Ovary (tissue), 9 donors: Measurements from ENCODE around the gene DLEC1. TPM values are rescaled to one million over a fixed set of nuclear protein-coding genes. Genes with fewer than 3 reads are reported as not detected.

ENCODE experiments used
- DNase-seq, 5 donors: peaks; one replicate each; pipeline ENCODE4 v3.0.0-alpha.2; 2019 to 2020
- H3K27ac ChIP-seq, 2 donors: fragments of 200-600 bp; one replicate each; pipeline versions ENCODE4 v1.5.1 to v1.8.0; 2019 to 2022
- H3K27me3 ChIP-seq: fragments of 200-600 bp; one replicate; pipeline ENCODE4 v1.8.0; 2022
- H3K36me3 ChIP-seq: fragments of 200-600 bp; sonication (generic); one replicate; pipeline ENCODE4 v1.5.1; 2019
- H3K4me1 ChIP-seq: one replicate; pipeline ENCODE4 v1.8.1; 2013; ENCODE audit warnings: mild to moderate bottlenecking, moderate library complexity; ENCODE audit not compliant: insufficient read depth
- H3K4me3 ChIP-seq: fragments of 200-600 bp; sonication (generic); one replicate; pipeline ENCODE4 v1.5.1; 2017
- H3K9me3 ChIP-seq, 2 donors: fragments of 200-600 bp in 1 of 2; sonication (generic) in 1 of 2; one replicate each; pipeline versions ENCODE4 v1.5.1 to v1.8.1; 2013 to 2019; ENCODE audit warnings: mild to moderate bottlenecking in 1 of 2, moderate library complexity in 1 of 2
- CTCF ChIP-seq, 3 donors: fragments of 450-650 bp in 2 of 3; fragments of 200-600 bp in 1 of 3; IDR thresholded peaks; one replicate each; pipeline versions ENCODE4 v1.5.1 to v1.8.0; 2016 to 2022; ENCODE audit warnings: antibody characterized with exemption in 3 of 3, mild to moderate bottlenecking in 1 of 3
- EP300 ChIP-seq: sonication (generic); formaldehyde crosslinking; IDR thresholded peaks from one replicate; pipeline ENCODE4 v1.6.1; 2017; ENCODE audit warnings: antibody characterized with exemption
- POLR2A ChIP-seq: fragments of 450-650 bp; IDR thresholded peaks from one replicate; pipeline ENCODE4 v1.6.1; 2017; ENCODE audit warnings: antibody characterized with exemption, mild to moderate bottlenecking, moderate library complexity
- WGBS, 3 donors: extraction: QIAGEN DNeasy Blood & Tissue Kit in 1 of 3; methylation state at CpG; one replicate each; pipeline versions ENCODE4 v1.1.5 to v1.1.7; 2013 to 2017; 5-methylcytosine and 5-hydroxymethylcytosine counted together
- intact Hi-C, 4 donors: fragments of 100-400 bp; cut with DNase I; formaldehyde crosslinking; loops; one replicate each; pipeline versions ENCODE4 v1.11.0 to v1.15.1; 2022 to 2023
- polyA plus RNA-seq, 2 donors: library from polyadenylated mRNA; stranded (reverse); fragments of 200-250 nt in 1 of 2; fragments of 350-450 nt in 1 of 2; fragmentation: Illumina TruSeq in 1 of 2; extraction: RNeasy Lipid Tissue Mini Kit (QIAGEN cat#74804) in 1 of 2; gene quantifications; one replicate each; pipeline ENCODE4 v1.2.3, GENCODE V29; 2013 to 2014
- total RNA-seq, 7 donors: library from RNA; depleted of rRNA in 2 of 7; stranded (reverse); fragments of >200 nt in 2 of 7; fragmentation: NEBNext Ultra II Directional in 3 of 7; extraction: Animal tissue kit (Norgen Biotek cat#: 25700) in 3 of 7; gene quantifications; one replicate each; pipeline versions ENCODE4 v1.1.0 to v1.2.4, GENCODE V29; 2016 to 2023
- donor health status: DM: no; HTN: no; CAD: no; lungs with moderate emphysema.
- donor health status: DM: no; HTN: no; CAD: no.
- donor health status: Bipolar disorder and iron deficiency.
- donor health status: DM: yes; HTN: yes; CAD: no.
- donor health status: DM: no; HTN: no; CAD: no.
- donor health status: DM: yes; HTN: yes; CAD: no.

The DLEC1 gene
- total and polyA plus RNA-seq, 9 donors: 0.93 to 23.8 (median 3.0) TPM

- no peak overlapping the region for H3K27ac ChIP-seq
- TF ChIP-seq CTCF (IDR thresholded peaks at IDR 0.05) (peak; percentile 63 to 85 (median 69)), POLR2A (no peak), EP300 (no peak)
- intact Hi-C loops: loop anchor here in 3 of 4 donors (2.0 to 10.0 kb wide), 3 partner anchors 131 to 149 kb away; partner anchors contain the start of genes ACAA1 (in 1 of the 3) and MYD88 (in 1 of the 3)
- DNase-seq: peak; percentile 57 to 84 (median 76)
- H3K27me3 ChIP-seq: no peaks in the 10 kb centered on the region
- peaks cover 3% of the 10 kb centered on the region for H3K4me1 ChIP-seq
- no peak overlapping the region for H3K4me3 ChIP-seq
- H3K36me3 ChIP-seq: no peaks in the 10 kb centered on the region
- WGBS, 3 donors: 28 to 43% (median 34%) methylated on average over 7 of the region's 7 CpGs
- H3K9me3 ChIP-seq: no peaks in the 10 kb centered on the region
Observed at GRCh38 chr3:38003371-38003816, 35.6 kb upstream of the DLEC1 start.

GRCh38 chr3:38003817-38004414, 35.1 kb upstream of the DLEC1 start:
- WGBS, 3 donors: 75 to 85% (median 78%) methylated on average over 11 of the region's 11 CpGs
- Histone ChIP-seq H3K36me3 (no peaks in the 10 kb centered on the region), H3K4me1 (no peaks in the 10 kb centered on the region), H3K4me3 (no peak overlapping the region), H3K27ac (no peak overlapping the region), H3K9me3 (no peaks in the 10 kb centered on the region), H3K27me3 (no peaks in the 10 kb centered on the region)
- TF ChIP-seq POLR2A (no peak), EP300 (no peak), CTCF (IDR thresholded peaks at IDR 0.05) (no peak)
- intact Hi-C loops: loop anchor here in 3 of 4 donors (2.0 to 10.0 kb wide), 3 partner anchors 131 to 149 kb away; partner anchors contain the start of genes ACAA1 (in 1 of the 3) and MYD88 (in 1 of the 3)
- DNase-seq: peak in 2 of 5 donors; percentile 10 to 44

GRCh38 chr3:38004415-38005075, 34.5 kb upstream of the DLEC1 start:
- WGBS, 3 donors: 66 to 76% (median 72%) methylated on average over 14 of the region's 14 CpGs
- peak in 2 of 3 donors; percentile 33 to 52 for TF ChIP-seq CTCF (IDR thresholded peaks at IDR 0.05)
- no peak for TF ChIP-seq EP300
- no peaks in the 10 kb centered on the region for H3K36me3 ChIP-seq

GRCh38 chr3:38005076-38006020, 33.7 kb upstream of the DLEC1 start:
- peak in 1 of 5 donors; percentile 44 for DNase-seq
- TF ChIP-seq POLR2A (no peak), EP300 (no peak), CTCF (IDR thresholded peaks at IDR 0.05) (no peak)
- H3K27ac ChIP-seq: no peak overlapping the region
- H3K9me3 ChIP-seq: no peaks in the 10 kb centered on the region
- no peaks in the 10 kb centered on the region for H3K4me1 ChIP-seq
- no peaks in the 10 kb centered on the region for H3K36me3 ChIP-seq
- H3K4me3 ChIP-seq: no peak overlapping the region
- no peaks in the 10 kb centered on the region for H3K27me3 ChIP-seq
- intact Hi-C loops: loop anchor here in 2 of 4 donors (10.0 kb wide), 2 partner anchors 129 to 151 kb away; partner anchors contain the start of genes ACAA1 (in 1 of the 2) and MYD88 (in 1 of the 2)
- WGBS, 3 donors: 74 to 78% (median 74%) methylated on average over 15 of the region's 15 CpGs

More at GRCh38 chr3:38004415-38005075, 34.5 kb upstream of the DLEC1 start:
- Histone ChIP-seq H3K4me3 (no peak overlapping the region), H3K27me3 (no peaks in the 10 kb centered on the region), H3K4me1 (no peaks in the 10 kb centered on the region), H3K27ac (no peak overlapping the region), H3K9me3 (no peaks in the 10 kb centered on the region)
- intact Hi-C loops: loop anchor here in 2 of 4 donors (10.0 kb wide), 2 partner anchors 130 to 150 kb away; partner anchors contain the start of genes ACAA1 (in 1 of the 2) and MYD88 (in 1 of the 2)
- peak in 4 of 5 donors; percentile 60 to 79 (median 76) for DNase-seq
